ENCODE data around the gene TAAR5.
"Not testable (repeated sequence)": the region's sequence is repeated elsewhere in the genome, so short reads cannot be mapped to it uniquely, and the experiment has no call there.

TAAR5 gene, protein sequence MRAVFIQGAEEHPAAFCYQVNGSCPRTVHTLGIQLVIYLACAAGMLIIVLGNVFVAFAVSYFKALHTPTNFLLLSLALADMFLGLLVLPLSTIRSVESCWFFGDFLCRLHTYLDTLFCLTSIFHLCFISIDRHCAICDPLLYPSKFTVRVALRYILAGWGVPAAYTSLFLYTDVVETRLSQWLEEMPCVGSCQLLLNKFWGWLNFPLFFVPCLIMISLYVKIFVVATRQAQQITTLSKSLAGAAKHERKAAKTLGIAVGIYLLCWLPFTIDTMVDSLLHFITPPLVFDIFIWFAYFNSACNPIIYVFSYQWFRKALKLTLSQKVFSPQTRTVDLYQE

GRCh38 chr6:132589454-132589853, at the start of gene TAAR5:
Gene TAAR5 (minus strand): TSS chr6:132589741. CDS start chr6:132589686, 55 bp downstream.
- DNase-seq, result no peak

- not testable (repeated sequence) for DNase-seq
Measured at GRCh38 chr6:132637135-132637534, 47.6 kb upstream of the TAAR5 start.

GRCh38 chr6:132635906-132636305, 46.4 kb upstream of the TAAR5 start:
- not testable (repeated sequence) for DNase-seq

DNA sequence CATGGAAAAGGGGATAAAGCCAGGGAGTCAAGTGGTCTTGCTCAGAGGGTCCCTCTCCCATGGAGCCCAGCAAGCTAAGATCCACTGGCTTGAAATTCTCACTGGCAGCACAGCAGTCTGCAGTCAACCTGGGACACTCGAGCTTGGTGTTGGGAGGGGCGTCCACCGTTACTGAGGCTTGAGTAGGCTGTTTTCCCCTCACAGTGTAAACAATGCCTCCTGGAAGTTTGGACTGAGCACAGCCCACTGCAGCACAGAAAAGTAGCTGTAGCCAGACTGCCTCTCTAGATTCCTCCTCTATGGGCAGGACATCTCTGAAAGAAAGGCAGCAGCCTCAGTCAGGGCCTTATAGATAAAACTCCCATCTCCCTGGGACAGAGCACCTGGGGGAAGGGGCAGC, 45.7 kb upstream of the TAAR5 start:
- not testable (repeated sequence) for DNase-seq

DNA sequence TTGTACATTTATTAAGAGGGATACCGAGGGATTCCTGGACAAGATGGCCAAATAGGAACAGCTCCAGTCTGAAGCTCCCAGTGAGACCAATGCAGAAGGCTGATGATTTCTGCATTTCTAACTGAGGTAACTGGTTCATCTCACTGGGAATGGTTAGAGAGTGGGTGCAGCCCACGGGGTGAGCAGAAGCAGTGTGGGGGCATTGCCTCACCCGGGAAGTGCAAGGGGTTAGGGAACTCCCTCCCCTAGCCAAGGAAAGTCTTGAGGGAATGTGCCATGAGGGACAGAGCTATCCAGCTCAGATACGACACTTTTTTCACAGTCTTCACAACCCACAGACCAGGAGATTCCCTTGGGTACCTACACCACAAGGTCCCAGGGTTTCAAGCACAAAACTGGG, 45.3 kb upstream of the TAAR5 start:
- no peak for DNase-seq

DNA sequence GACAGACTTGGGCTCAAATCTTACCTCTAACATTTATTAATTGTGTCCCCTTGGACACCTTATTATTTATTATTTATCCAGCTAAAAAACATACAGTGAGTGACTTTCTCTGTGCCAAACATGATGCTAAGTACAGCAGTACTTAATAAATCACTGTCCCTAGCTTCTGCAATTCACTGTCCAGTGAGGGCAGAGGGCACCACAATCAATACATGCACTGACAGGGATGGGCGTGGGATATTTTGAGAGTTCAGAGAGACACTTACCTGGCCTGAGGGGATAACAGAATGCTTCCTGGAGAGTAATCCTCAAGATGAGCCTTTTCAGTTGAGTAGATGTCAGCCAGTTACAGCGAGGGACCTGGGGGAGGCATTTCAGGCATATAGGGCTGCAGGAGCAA, 43.8 kb upstream of the TAAR5 start:
- DNase-seq, result no peak

- no peak for DNase-seq
Measured at GRCh38 chr6:132624175-132624574, 34.6 kb upstream of the TAAR5 start, which contains the start of gene TAAR2. Gene TAAR2 (minus strand): TSS chr6:132624275. CDS start chr6:132624275, 0 bp downstream.

- DNase-seq, result no peak
Measured at GRCh38 chr6:132623106-132623845, 33.7 kb upstream of the TAAR5 start.

DNA sequence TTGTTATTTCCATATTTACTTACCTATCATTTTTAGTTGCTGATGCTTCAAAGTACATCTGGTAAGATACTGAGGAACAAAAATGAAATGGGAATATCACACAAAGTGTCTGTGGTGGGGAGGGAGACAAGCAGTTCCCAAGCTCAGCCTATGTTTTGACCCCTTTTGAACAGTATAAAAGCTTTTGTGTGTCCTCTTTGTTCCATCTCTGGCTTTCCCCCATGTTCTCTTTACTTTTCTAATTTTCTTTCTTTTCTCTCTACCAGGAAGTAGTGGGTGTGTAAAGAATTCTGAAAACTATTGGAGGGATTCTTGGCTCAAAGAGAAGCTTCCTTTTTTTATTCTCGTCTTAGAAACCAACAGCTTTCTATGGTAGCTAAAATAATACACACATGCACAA, 27.1 kb upstream of the TAAR5 start:
- no peak for DNase-seq

DNA sequence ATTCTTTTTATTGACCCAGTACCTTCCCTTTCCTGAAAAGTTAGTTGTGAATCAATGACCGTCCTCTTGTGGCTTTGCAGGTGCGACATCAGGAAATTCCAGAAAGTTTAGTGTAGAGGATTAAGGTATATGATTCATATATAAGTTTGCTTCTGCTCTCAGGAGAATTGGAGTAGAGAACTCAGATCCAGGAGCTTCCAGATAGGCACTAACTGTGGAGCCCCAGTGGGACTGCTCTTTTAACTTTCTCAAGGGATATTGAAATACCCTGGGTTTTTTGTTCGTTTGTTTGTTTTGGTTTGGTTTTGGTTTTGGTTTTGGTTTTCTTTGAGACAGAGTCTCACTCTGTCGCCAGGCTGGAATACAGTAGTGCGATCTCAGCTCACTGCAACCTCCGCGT, 25.0 kb upstream of the TAAR5 start:
- DNase-seq, result no peak

GRCh38 chr6:132612449-132613108, 23.0 kb upstream of the TAAR5 start:
- DNase-seq, result peak in 1 of 2 donors; percentile 20

GRCh38 chr6:132611616-132612015, 22.1 kb upstream of the TAAR5 start:
- no peak for DNase-seq

- no peak for DNase-seq
Measured at GRCh38 chr6:132607544-132608233, 18.1 kb upstream of the TAAR5 start.

DNA sequence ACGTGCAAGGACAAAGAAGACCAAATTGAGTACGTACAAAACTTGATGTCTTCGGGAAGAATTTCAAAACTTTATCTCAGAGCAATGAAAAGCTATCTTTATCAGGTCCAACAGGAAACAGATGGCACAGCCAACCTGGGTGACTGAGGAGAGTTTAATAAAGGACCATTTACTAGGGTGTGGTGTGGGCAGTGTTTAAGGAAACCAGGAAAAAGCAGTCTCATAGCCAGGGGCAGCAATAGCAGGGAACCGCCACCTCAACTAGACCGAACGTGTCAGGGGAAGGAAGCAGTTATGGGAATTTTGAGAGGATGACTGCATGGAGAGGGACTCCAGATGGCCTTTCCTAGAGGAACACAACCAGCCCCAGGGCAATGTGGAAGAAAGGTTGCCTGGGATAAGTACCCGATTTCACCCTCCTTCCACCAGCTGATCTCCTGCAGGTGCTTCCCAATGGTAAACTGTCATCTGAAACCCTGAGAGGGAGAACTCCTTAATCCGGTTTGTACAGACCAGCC, 15.2 kb upstream of the TAAR5 start:
- DNase-seq, result no peak

GRCh38 chr6:132600900-132601299, 11.4 kb upstream of the TAAR5 start:
- not testable (repeated sequence) for DNase-seq

- DNase-seq, result no peak
Measured at GRCh38 chr6:132598473-132598872, 8.9 kb upstream of the TAAR5 start.

GRCh38 chr6:132596201-132596600, 6.7 kb upstream of the TAAR5 start:
- DNase-seq, result no peak

DNA sequence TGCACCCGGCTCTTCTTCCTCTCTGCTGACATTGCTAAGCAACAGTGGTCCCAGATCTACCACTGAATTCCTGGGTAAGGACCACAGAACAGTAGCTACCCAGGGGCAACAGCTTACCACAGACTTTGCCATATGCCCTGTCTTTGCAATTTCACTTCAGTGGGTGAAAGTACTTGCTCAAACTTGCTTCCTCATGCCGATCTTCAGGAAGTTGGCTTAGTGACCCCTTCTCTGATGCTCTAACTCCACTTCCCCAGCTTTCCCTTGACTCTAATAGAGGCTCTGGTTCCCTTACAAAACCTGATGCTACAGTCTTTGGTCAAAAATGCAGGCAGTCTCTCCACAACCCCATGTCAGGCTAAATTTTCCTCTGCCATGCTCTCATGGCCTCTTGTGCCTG, 3.3 kb upstream of the TAAR5 start:
- no peak for DNase-seq

DNA sequence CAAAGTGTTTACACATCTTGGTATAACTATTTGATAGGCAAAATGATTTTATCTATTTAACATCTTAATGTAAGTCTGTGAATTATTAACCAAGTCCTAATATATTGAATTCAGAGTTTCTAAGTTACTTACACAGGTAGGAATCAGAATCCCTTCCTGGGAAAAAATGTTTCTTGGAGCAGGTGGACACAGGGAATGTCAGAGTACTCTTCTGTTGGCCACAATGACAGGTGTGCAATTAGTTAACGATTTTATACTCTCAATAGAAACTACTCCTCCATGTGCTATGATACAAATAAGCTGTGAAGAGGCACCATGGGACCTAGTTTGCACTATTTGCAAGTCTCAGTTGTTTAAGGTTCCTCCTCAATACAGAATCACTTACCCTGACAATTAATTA, 821 bp upstream of the TAAR5 start:
- no peak for DNase-seq

- peak in 1 of 2 donors; percentile 14 for DNase-seq
Measured at GRCh38 chr6:132587424-132587823, 2.1 kb downstream of the TAAR5 start.

GRCh38 chr6:132584698-132585097, 4.8 kb downstream of the TAAR5 start:
- DNase-seq, result no peak

DNA sequence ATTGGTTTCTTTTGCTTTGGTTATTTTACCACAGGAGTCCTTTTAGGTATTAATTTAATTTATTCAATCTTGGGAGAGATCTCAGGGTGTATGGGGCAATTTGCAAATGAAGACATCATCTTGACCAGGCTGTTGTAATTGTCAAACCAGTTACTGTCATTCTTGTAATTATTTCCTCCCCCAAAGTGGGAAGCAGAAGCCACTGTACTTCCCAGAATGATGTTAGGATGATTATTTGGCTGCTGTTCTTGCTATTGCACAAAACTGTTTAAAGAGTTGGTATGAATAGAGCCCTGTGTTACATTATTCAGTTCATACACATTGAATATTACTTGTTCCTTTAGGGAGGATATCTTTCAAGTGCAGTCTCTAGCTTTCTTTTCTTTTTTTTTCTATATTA, 17.8 kb downstream of the TAAR5 start:
- no peak for DNase-seq
